HepG2 (cell line): ENCODE measurements around the gene AP4M1. TPM values are rescaled to one million over a fixed set of nuclear protein-coding genes. Genes with fewer than 3 reads are reported as not detected.

Experiments used
- AKNA ChIP-seq: sonication (generic); formaldehyde crosslinking; IDR thresholded peaks from 2 replicates; pipeline ENCODE4 v1.4.0; 2020; ENCODE audit warnings: missing genetic modification reagents, borderline replicate concordance
- CTCF ChIP-seq: sonication (generic); formaldehyde crosslinking; IDR thresholded peaks from 2 replicates; pipeline ENCODE4 v1.5.0; 2020; ENCODE audit warnings: mild to moderate bottlenecking, missing genetic modification reagents, moderate library complexity
- JDP2 ChIP-seq: sonication (generic); formaldehyde crosslinking; IDR thresholded peaks from 2 replicates; pipeline ENCODE4 v1.8.1; 2022; ENCODE audit warnings: missing genetic modification reagents, borderline replicate concordance
- NCOA5 ChIP-seq: sonication (generic); formaldehyde crosslinking; IDR thresholded peaks from 2 replicates; pipeline ENCODE4 v1.4.0; 2020; ENCODE audit warnings: missing genetic modification reagents
- THYN1 ChIP-seq: sonication (generic); formaldehyde crosslinking; IDR thresholded peaks from 2 replicates; pipeline ENCODE4 v1.8.1; 2023; ENCODE audit warnings: low read depth, mild to moderate bottlenecking, moderate library complexity, missing genetic modification reagents, borderline replicate concordance
- ZBTB39 ChIP-seq: sonication (generic); formaldehyde crosslinking; IDR thresholded peaks from 2 replicates; pipeline ENCODE4 v1.5.0; 2020; ENCODE audit warnings: missing genetic modification reagents
- ZNF180 ChIP-seq: sonication (generic); formaldehyde crosslinking; IDR thresholded peaks from 2 replicates; pipeline ENCODE4 v1.4.0; 2020; ENCODE audit warnings: low read depth, missing genetic modification reagents, borderline replicate concordance
- polyA plus RNA-seq, 8 experiments: library from polyadenylated mRNA; depleted of rRNA in 3 of 8; stranded (reverse) in 7 of 8; unstranded in 1 of 8; fragments of >200 nt; fragmentation: Illumina TruSeq in 4 of 8; extraction: Trizol in 4 of 8; gene quantifications; 2 replicates each; pipeline versions ENCODE4 v1.2.1 to v1.2.3, GENCODE V29; 2011 to 2016; ENCODE audit warnings: low read depth in 4 of 8, missing spikeins in 1 of 8, mixed read lengths in 1 of 8; ENCODE audit not compliant: insufficient read depth in 1 of 8
- total RNA-seq, 5 experiments: library from RNA; depleted of rRNA; stranded (reverse); fragments of >200 nt; fragmentation: Illumina TruSeq; extraction: Trizol; gene quantifications; 2 replicates each; pipeline ENCODE4 v1.2.3, GENCODE V29; 2016; ENCODE audit warnings: low read depth in 1 of 5

The AP4M1 gene
- total and polyA plus RNA-seq, 2 of the 13 experiments (the other 11 are each of a cell fraction or from before 2014, with no cell fraction given), result 6.3 to 9.7 TPM

GRCh38 chr7:100082978-100083377 lies 18.5 kb upstream of the AP4M1 start (continued):
- TF ChIP-seq AKNA (CRISPR knock-in tag) (no peak), NCOA5 (CRISPR knock-in tag) (no peak), JDP2 (no peak), CTCF (no peak), ZBTB39 (CRISPR knock-in tag) (no peak), ZNF180 (CRISPR knock-in tag) (no peak), THYN1 (no peak)
